Measurements from ENCODE around the gene TBL2. TPM values are rescaled to one million over a fixed set of nuclear protein-coding genes. Genes with fewer than 3 reads are reported as not detected.
A peak's percentile ranks its signal among the peaks of the same experiment; 100 is the strongest.
"Not testable (repeated sequence)": the region's sequence is repeated elsewhere in the genome, so short reads cannot be mapped to it uniquely, and the experiment has no call there.

Gene TBL2
- polyA plus RNA-seq, 3 donors: 10.4 to 40.1 (median 26.2) TPM

- peaks cover 60 to 71% of the 10 kb centered on the region in 2 donors for H3K36me3 Mint-ChIP-seq
- H3K9me3 ChIP-seq (replicated peaks in 1 of 2; ENCODE audit: control insufficient read depth in 1 of 2, insufficient read depth in 1 of 2, low read length in 2 of 2): no peaks in the 10 kb centered on the region
- H3K79me2 ChIP-seq (ENCODE audit: insufficient read depth, low read length): peaks cover 3% of the 10 kb centered on the region
- peaks cover 25% of the 10 kb centered on the region for H4K20me1 ChIP-seq (ENCODE audit: insufficient read depth, low read length)
- no peaks in the 10 kb centered on the region for H3K9me3 Mint-ChIP-seq
- WGBS (ENCODE audit: insufficient coverage): 98% methylated on average over 10 of the region's 16 CpGs
- H3K27me3 Mint-ChIP-seq (ENCODE audit: low read depth in 3 of 3): no peaks in the 10 kb centered on the region
- no peaks in the 10 kb centered on the region for H3K4me1 Mint-ChIP-seq
- H3K4me1 ChIP-seq (ENCODE audit: control insufficient read depth in 1 of 2, insufficient read depth in 2 of 2, low read length in 2 of 2): no peaks in the 10 kb centered on the region
- no peak for DNase-seq
- H3K9ac ChIP-seq (ENCODE audit: insufficient read depth, low read length, poor library complexity, severe bottlenecking): no peak overlapping the region
- peak overlapping the region in 1 of 7 donors; percentile 62 for H3K27ac Mint-ChIP-seq
- no peak overlapping the region for H2AFZ ChIP-seq (ENCODE audit: insufficient read depth, low read depth, low read length, poor library complexity, severe bottlenecking)
- H3K36me3 ChIP-seq (replicated peaks in 1 of 2; ENCODE audit: control insufficient read depth in 1 of 2, insufficient read depth in 2 of 2, low read length in 2 of 2): peaks cover 55 to 67% of the 10 kb centered on the region in 2 donors
- H3K27me3 ChIP-seq (ENCODE audit: control insufficient read depth in 2 of 2, insufficient read depth in 2 of 2, low read length in 2 of 2): no peaks in the 10 kb centered on the region
- H3K4me3 Mint-ChIP-seq: no peak overlapping the region
- no peak for TF ChIP-seq CTCF (IDR thresholded peaks at IDR 0.05)
- no peak overlapping the region for H3K4me3 ChIP-seq (replicated peaks in 1 of 3; ENCODE audit: low read depth in 2 of 3, low read length in 3 of 3)
- intact Hi-C loops (cut with micrococcal nuclease): loop anchor here in 1 of 2 donors (10.0 kb wide), 1 partner anchor 72 kb away; no protein-coding TSS in a partner anchor
- H3K27ac ChIP-seq (ENCODE audit: low read depth in 1 of 2, low read length in 2 of 2): no peak overlapping the region
- H3K4me2 ChIP-seq (replicated peaks; ENCODE audit: extremely low read depth, low read length, poor library complexity, severe bottlenecking): no peak overlapping the region
These were observed 41.3 kb downstream of the TBL2 start for GRCh38 chr7:73537051-73537450.

DNA sequence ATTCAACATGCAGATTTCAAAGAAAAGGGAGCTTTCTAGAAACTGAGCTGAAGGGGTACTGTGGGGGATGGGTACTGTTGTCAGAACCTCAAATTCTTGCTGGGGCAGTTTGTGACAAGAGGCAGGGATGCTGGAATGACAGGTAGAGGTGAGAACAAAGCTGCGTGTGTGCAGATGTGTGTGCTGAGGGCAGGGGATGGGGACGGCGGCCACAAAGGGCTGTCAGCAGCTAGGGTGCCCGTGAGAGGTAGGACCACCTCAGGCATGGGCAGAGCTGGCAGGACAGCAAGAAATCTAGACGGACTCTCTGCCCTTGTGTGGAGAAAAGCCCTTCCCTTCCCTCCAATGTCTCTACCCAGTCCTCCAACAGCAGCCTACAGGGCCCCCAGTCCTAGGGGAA lies 41.9 kb downstream of the TBL2 start:
- peaks cover 50 to 62% of the 10 kb centered on the region in 2 donors for H3K36me3 ChIP-seq (replicated peaks in 1 of 2; ENCODE audit: control insufficient read depth in 1 of 2, insufficient read depth in 2 of 2, low read length in 2 of 2)
- TF ChIP-seq CTCF (IDR thresholded peaks at IDR 0.05): no peak
- WGBS (ENCODE audit: insufficient coverage): 100% methylated on average over 4 of the region's 5 CpGs
- DNase-seq: no peak
- no peak overlapping the region for H3K9ac ChIP-seq (ENCODE audit: insufficient read depth, low read length, poor library complexity, severe bottlenecking)
- no peak overlapping the region for H3K27ac ChIP-seq (ENCODE audit: low read depth in 1 of 2, low read length in 2 of 2)
- H2AFZ ChIP-seq (ENCODE audit: insufficient read depth, low read depth, low read length, poor library complexity, severe bottlenecking): no peak overlapping the region
- H3K79me2 ChIP-seq (ENCODE audit: insufficient read depth, low read length): no peaks in the 10 kb centered on the region
- no peak overlapping the region for H3K4me3 Mint-ChIP-seq
- no peak overlapping the region for H3K4me3 ChIP-seq (replicated peaks in 1 of 3; ENCODE audit: low read depth in 2 of 3, low read length in 3 of 3)
- H4K20me1 ChIP-seq (ENCODE audit: insufficient read depth, low read length): peaks cover 21% of the 10 kb centered on the region
- no peaks in the 10 kb centered on the region for H3K27me3 Mint-ChIP-seq (ENCODE audit: low read depth in 3 of 3)
- H3K9me3 Mint-ChIP-seq: no peaks in the 10 kb centered on the region
- peaks cover 55 to 72% of the 10 kb centered on the region in 2 donors for H3K36me3 Mint-ChIP-seq
- H3K4me1 Mint-ChIP-seq: no peaks in the 10 kb centered on the region
- no peaks in the 10 kb centered on the region for H3K27me3 ChIP-seq (ENCODE audit: control insufficient read depth in 2 of 2, insufficient read depth in 2 of 2, low read length in 2 of 2)
- H3K4me2 ChIP-seq (replicated peaks; ENCODE audit: extremely low read depth, low read length, poor library complexity, severe bottlenecking): no peak overlapping the region
- no peaks in the 10 kb centered on the region for H3K4me1 ChIP-seq (ENCODE audit: control insufficient read depth in 1 of 2, insufficient read depth in 2 of 2, low read length in 2 of 2)
- H3K27ac Mint-ChIP-seq: no peak overlapping the region
- intact Hi-C loops (cut with micrococcal nuclease): loop anchor here in 1 of 2 donors (10.0 kb wide), 1 partner anchor 72 kb away; no protein-coding TSS in a partner anchor
- H3K9me3 ChIP-seq (replicated peaks in 1 of 2; ENCODE audit: control insufficient read depth in 1 of 2, insufficient read depth in 1 of 2, low read length in 2 of 2): no peaks in the 10 kb centered on the region

- H3K36me3 Mint-ChIP-seq: peaks cover 52 to 67% of the 10 kb centered on the region in 2 donors
- no CpG with 5 or more reads among the region's 7 CpGs for WGBS (ENCODE audit: insufficient coverage)
- peak overlapping the region in 1 of 7 donors; percentile 10 for H3K27ac Mint-ChIP-seq
- H3K9me3 Mint-ChIP-seq; H2AFZ ChIP-seq (ENCODE audit: insufficient read depth, low read depth, low read length, poor library complexity, severe bottlenecking); H3K4me1 Mint-ChIP-seq; H3K27me3 Mint-ChIP-seq (ENCODE audit: low read depth in 3 of 3); H3K79me2 ChIP-seq (ENCODE audit: insufficient read depth, low read length); DNase-seq; H3K4me3 Mint-ChIP-seq; H3K27ac ChIP-seq (ENCODE audit: low read depth in 1 of 2, low read length in 2 of 2); H3K4me1 ChIP-seq (ENCODE audit: control insufficient read depth in 1 of 2, insufficient read depth in 2 of 2, low read length in 2 of 2); H3K27me3 ChIP-seq (ENCODE audit: control insufficient read depth in 2 of 2, insufficient read depth in 2 of 2, low read length in 2 of 2); H3K9me3 ChIP-seq (replicated peaks in 1 of 2; ENCODE audit: control insufficient read depth in 1 of 2, insufficient read depth in 1 of 2, low read length in 2 of 2); H3K4me3 ChIP-seq (replicated peaks in 1 of 3; ENCODE audit: low read depth in 2 of 3, low read length in 3 of 3); H3K9ac ChIP-seq (ENCODE audit: insufficient read depth, low read length, poor library complexity, severe bottlenecking); H3K4me2 ChIP-seq (replicated peaks; ENCODE audit: extremely low read depth, low read length, poor library complexity, severe bottlenecking): not testable (repeated sequence)
- Histone ChIP-seq H4K20me1 (ENCODE audit: insufficient read depth, low read length) (peaks cover 21% of the 10 kb centered on the region), H3K36me3 (replicated peaks in 1 of 2; ENCODE audit: control insufficient read depth in 1 of 2, insufficient read depth in 2 of 2, low read length in 2 of 2) (peaks cover 50 to 57% of the 10 kb centered on the region in 2 donors)
- intact Hi-C loops (cut with micrococcal nuclease): loop anchor here in 1 of 2 donors (10.0 kb wide), 1 partner anchor 71 kb away; no protein-coding TSS in a partner anchor
These were observed 42.5 kb downstream of the TBL2 start for GRCh38 chr7:73535918-73536317.
